ENCODE data around the gene OPCML.

DNA sequence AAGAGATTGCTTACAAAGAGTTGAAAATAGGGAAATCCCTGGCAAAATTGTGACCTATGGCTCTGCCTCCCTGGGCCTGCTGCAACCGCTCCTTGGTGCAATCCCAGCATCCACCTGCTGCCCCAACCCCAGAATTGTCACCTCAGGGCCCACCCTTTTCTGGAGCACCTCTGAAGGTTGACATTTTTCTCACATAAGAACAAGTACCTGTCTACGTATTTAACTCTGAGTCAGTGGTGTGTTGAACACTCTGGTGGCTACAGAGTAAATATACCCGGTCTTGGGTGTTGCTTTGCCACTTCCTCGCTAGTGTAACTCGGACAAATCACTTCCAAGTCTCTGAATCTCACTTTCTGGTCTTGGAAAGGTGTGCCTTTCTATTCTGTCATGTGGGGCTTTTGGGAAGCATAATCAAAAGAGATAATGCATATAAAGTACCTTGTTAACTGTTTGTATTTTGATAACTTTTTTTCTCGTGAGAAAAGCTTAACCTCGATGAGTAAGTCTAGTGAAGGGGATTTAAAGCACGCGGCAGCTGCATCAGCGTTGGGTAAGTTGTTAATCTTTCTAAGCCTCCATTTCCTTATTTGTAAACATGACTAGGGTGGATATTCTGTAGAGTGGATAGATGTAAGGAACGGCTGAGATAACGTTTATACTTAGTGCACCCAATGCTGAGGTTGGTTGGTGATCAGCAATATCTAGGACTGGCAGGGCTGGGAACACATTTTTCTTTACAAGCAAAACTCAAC is 881.2 kb downstream of the OPCML start:
- TF ChIP-seq, protein P1, sequence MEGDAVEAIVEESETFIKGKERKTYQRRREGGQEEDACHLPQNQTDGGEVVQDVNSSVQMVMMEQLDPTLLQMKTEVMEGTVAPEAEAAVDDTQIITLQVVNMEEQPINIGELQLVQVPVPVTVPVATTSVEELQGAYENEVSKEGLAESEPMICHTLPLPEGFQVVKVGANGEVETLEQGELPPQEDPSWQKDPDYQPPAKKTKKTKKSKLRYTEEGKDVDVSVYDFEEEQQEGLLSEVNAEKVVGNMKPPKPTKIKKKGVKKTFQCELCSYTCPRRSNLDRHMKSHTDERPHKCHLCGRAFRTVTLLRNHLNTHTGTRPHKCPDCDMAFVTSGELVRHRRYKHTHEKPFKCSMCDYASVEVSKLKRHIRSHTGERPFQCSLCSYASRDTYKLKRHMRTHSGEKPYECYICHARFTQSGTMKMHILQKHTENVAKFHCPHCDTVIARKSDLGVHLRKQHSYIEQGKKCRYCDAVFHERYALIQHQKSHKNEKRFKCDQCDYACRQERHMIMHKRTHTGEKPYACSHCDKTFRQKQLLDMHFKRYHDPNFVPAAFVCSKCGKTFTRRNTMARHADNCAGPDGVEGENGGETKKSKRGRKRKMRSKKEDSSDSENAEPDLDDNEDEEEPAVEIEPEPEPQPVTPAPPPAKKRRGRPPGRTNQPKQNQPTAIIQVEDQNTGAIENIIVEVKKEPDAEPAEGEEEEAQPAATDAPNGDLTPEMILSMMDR (IDR thresholded peaks at IDR 0.05): no peak
- TF ChIP-seq POLR2A (IDR thresholded peaks at IDR 0.05): no peak
